HEK293 (cell line): ENCODE measurements around the gene BCL7C.

Source experiments
- ELK4 ChIP-seq: IDR thresholded peaks from 2 replicates; pipeline ENCODE4 v1.6.1; 2011; ENCODE audit warnings: mild to moderate bottlenecking, low read depth, low read length, borderline replicate concordance
- GLIS2 ChIP-seq: fragments of 450-650 bp; formaldehyde crosslinking; IDR thresholded peaks from 2 replicates; pipeline ENCODE4 v1.5.1; 2016; ENCODE audit warnings: missing biosample characterization, missing genetic modification characterization
- HOXC10 ChIP-seq: sonication (generic); formaldehyde crosslinking; IDR thresholded peaks from 2 replicates; pipeline ENCODE4 v1.8.1; 2023; ENCODE audit warnings: mild to moderate bottlenecking, missing genetic modification reagents
- HOXD13 ChIP-seq: sonication (generic); formaldehyde crosslinking; IDR thresholded peaks from 2 replicates; pipeline ENCODE4 v1.8.0; 2022; ENCODE audit warnings: missing genetic modification reagents, borderline replicate concordance
- KLF1 ChIP-seq: fragments of 450-650 bp; formaldehyde crosslinking; IDR thresholded peaks from 2 replicates; pipeline ENCODE4 v1.5.1; 2016; ENCODE audit warnings: missing biosample characterization, missing genetic modification characterization
- MZF1 ChIP-seq: fragments of 450-650 bp; formaldehyde crosslinking; IDR thresholded peaks from 2 replicates; pipeline ENCODE4 v1.5.1; 2017; ENCODE audit warnings: missing biosample characterization, missing genetic modification characterization, borderline replicate concordance
- OSR2 ChIP-seq: fragments of 450-650 bp; formaldehyde crosslinking; IDR thresholded peaks from 2 replicates; pipeline ENCODE4 v1.5.1; 2016; ENCODE audit warnings: missing biosample characterization, missing genetic modification characterization
- ZFP37 ChIP-seq: fragments of 450-650 bp; formaldehyde crosslinking; IDR thresholded peaks from 2 replicates; pipeline ENCODE4 v1.5.1; 2016; ENCODE audit warnings: missing biosample characterization, missing genetic modification characterization
- ZFP69B ChIP-seq: fragments of 450-650 bp; formaldehyde crosslinking; IDR thresholded peaks from 2 replicates; pipeline ENCODE4 v1.5.1; 2016; ENCODE audit warnings: missing biosample characterization, missing genetic modification characterization
- ZNF10 ChIP-seq: fragments of 450-650 bp; formaldehyde crosslinking; IDR thresholded peaks from 2 replicates; pipeline ENCODE4 v1.5.1; 2017; ENCODE audit warnings: missing biosample characterization, missing genetic modification characterization
- ZNF211 ChIP-seq: fragments of 450-650 bp; formaldehyde crosslinking; IDR thresholded peaks from 2 replicates; pipeline ENCODE4 v1.5.1; 2016; ENCODE audit warnings: low read depth, missing biosample characterization, missing genetic modification characterization
- ZNF266 ChIP-seq: fragments of 450-650 bp; formaldehyde crosslinking; IDR thresholded peaks from 2 replicates; pipeline ENCODE4 v1.5.1; 2016; ENCODE audit warnings: missing biosample characterization, missing genetic modification characterization, low read depth
- ZNF473 ChIP-seq: fragments of 450-650 bp; formaldehyde crosslinking; IDR thresholded peaks from 2 replicates; pipeline ENCODE4 v1.5.1; 2017; ENCODE audit warnings: missing biosample characterization, missing genetic modification characterization
- ZNF529 ChIP-seq: fragments of 450-650 bp; formaldehyde crosslinking; IDR thresholded peaks from 2 replicates; pipeline ENCODE4 v1.5.1; 2017; ENCODE audit warnings: missing genetic modification characterization, missing biosample characterization; ENCODE audit not compliant: insufficient replicate concordance
- ZNF530 ChIP-seq: fragments of 450-650 bp; formaldehyde crosslinking; IDR thresholded peaks from 2 replicates; pipeline ENCODE4 v1.5.1; 2016; ENCODE audit warnings: low read depth, missing biosample characterization, missing genetic modification characterization
- ZNF585B ChIP-seq: fragments of 450-650 bp; formaldehyde crosslinking; IDR thresholded peaks from 2 replicates; pipeline ENCODE4 v1.5.1; 2016; ENCODE audit warnings: missing biosample characterization, missing genetic modification characterization
- ZNF600 ChIP-seq: fragments of 450-650 bp; formaldehyde crosslinking; IDR thresholded peaks from 2 replicates; pipeline ENCODE4 v1.5.1; 2016; ENCODE audit warnings: missing biosample characterization, missing genetic modification characterization
- ZNF707 ChIP-seq: fragments of 450-650 bp; formaldehyde crosslinking; IDR thresholded peaks from 2 replicates; pipeline ENCODE4 v1.5.1; 2016; ENCODE audit warnings: missing biosample characterization, missing genetic modification characterization
- ZNF792 ChIP-seq: fragments of 450-650 bp; formaldehyde crosslinking; IDR thresholded peaks from 2 replicates; pipeline ENCODE4 v1.5.1; 2016; ENCODE audit warnings: missing biosample characterization, missing genetic modification characterization
- TF ChIP-seq, protein P1 (sequence below): fragments of 450-650 bp; formaldehyde crosslinking; IDR thresholded peaks from 2 replicates; pipeline ENCODE4 v1.5.1; 2017; ENCODE audit warnings: missing biosample characterization, mild to moderate bottlenecking, missing genetic modification characterization, moderate library complexity
- TF ChIP-seq, protein P2 (sequence below): fragments of 450-650 bp; formaldehyde crosslinking; IDR thresholded peaks from 2 replicates; pipeline ENCODE4 v1.5.1; 2016; ENCODE audit warnings: missing biosample characterization, missing genetic modification characterization
- TF ChIP-seq, protein P3 (sequence below): fragments of 450-650 bp; formaldehyde crosslinking; IDR thresholded peaks from 2 replicates; pipeline ENCODE4; 2016; ENCODE audit warnings: missing biosample characterization, missing genetic modification characterization
- TF ChIP-seq, protein P4 (sequence below): sonication (generic); formaldehyde crosslinking; IDR thresholded peaks from 2 replicates; pipeline ENCODE4 v1.8.1; 2022; ENCODE audit warnings: mild to moderate bottlenecking, moderate library complexity, missing genetic modification reagents

Gene BCL7C

GRCh38 chr16:30844671-30845449, 49.0 kb downstream of the BCL7C start (continued):
- TF ChIP-seq GLIS2 (tag by site-specific recombination) (no peak), ELK4 (no peak), ZNF529 (tag by site-specific recombination) (no peak), OSR2 (tag by site-specific recombination) (no peak), ZNF792 (no peak), ZFP37 (tag by site-specific recombination) (no peak), ZNF211 (tag by site-specific recombination) (no peak), ZNF600 (peak; percentile 71), ZNF10 (tag by site-specific recombination) (0 out of 2 replicates have a peak, but pooled peaks have one; percentile 43), ZFP69B (no peak), ZNF585B (tag by site-specific recombination) (no peak), MZF1 (tag by site-specific recombination) (no peak; the same call in 1 of the 2 replicates), ZNF707 (tag by site-specific recombination) (no peak), ZNF473 (no peak), ZNF266 (tag by site-specific recombination) (no peak), KLF1 (tag by site-specific recombination) (no peak), ZNF530 (tag by site-specific recombination) (no peak), HOXD13 (CRISPR knock-in tag) (no peak), HOXC10 (no peak)
- TF ChIP-seq, protein P1, sequence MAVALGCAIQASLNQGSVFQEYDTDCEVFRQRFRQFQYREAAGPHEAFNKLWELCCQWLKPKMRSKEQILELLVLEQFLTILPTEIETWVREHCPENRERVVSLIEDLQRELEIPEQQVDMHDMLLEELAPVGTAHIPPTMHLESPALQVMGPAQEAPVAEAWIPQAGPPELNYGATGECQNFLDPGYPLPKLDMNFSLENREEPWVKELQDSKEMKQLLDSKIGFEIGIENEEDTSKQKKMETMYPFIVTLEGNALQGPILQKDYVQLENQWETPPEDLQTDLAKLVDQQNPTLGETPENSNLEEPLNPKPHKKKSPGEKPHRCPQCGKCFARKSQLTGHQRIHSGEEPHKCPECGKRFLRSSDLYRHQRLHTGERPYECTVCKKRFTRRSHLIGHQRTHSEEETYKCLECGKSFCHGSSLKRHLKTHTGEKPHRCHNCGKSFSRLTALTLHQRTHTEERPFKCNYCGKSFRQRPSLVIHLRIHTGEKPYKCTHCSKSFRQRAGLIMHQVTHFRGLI (tag by site-specific recombination), result no peak
- TF ChIP-seq, protein P2, sequence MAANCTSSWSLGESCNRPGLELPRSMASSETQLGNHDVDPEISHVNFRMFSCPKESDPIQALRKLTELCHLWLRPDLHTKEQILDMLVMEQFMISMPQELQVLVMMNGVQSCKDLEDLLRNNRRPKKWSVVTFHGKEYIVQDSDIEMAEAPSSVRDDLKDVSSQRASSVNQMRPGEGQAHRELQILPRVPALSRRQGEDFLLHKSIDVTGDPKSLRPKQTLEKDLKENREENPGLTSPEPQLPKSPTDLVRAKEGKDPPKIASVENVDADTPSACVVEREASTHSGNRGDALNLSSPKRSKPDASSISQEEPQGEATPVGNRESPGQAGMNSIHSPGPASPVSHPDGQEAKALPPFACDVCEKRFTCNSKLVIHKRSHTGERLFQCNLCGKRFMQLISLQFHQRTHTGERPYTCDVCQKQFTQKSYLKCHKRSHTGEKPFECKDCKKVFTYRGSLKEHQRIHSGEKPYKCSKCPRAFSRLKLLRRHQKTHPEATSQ (tag by site-specific recombination), result no peak
- TF ChIP-seq, protein P3, sequence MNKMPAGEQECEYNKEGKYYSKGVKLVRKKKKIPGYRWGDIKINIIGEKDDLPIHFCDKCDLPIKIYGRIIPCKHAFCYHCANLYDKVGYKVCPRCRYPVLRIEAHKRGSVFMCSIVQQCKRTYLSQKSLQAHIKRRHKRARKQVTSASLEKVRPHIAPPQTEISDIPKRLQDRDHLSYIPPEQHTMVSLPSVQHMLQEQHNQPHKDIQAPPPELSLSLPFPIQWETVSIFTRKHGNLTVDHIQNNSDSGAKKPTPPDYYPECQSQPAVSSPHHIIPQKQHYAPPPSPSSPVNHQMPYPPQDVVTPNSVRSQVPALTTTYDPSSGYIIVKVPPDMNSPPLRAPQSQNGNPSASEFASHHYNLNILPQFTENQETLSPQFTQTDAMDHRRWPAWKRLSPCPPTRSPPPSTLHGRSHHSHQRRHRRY (tag by site-specific recombination), result no peak
- TF ChIP-seq, protein P4, sequence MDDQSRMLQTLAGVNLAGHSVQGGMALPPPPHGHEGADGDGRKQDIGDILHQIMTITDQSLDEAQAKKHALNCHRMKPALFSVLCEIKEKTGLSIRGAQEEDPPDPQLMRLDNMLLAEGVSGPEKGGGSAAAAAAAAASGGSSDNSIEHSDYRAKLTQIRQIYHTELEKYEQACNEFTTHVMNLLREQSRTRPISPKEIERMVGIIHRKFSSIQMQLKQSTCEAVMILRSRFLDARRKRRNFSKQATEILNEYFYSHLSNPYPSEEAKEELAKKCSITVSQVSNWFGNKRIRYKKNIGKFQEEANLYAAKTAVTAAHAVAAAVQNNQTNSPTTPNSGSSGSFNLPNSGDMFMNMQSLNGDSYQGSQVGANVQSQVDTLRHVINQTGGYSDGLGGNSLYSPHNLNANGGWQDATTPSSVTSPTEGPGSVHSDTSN (CRISPR knock-in tag), result no peak
